Upper lobe of right lung (tissue), 1 donor: ENCODE results near the gene ELAVL1. TPM values are rescaled to one million over a fixed set of nuclear protein-coding genes. Genes with fewer than 3 reads are reported as not detected.

Experiments used
- total RNA-seq: library from RNA; stranded (reverse); fragmentation: NEBNext Ultra II Directional; extraction: Animal tissue kit (Norgen Biotek cat#: 25700); gene quantifications from one replicate; pipeline ENCODE4 v1.2.1, GENCODE V29; 2021
- donor health status: DM: no; HTN: yes; CAD: no; lungs with severe emphysema.

The ELAVL1 gene
- total RNA-seq, 1 donor from 2014 or later = 65.9 TPM

Other genes with a start within 250 kb of the ELAVL1 start
- 4.8 TPM for gene CLEC4M, start 242.4 kb downstream of the ELAVL1 start, total RNA-seq
- 15.5 TPM for gene EVI5L, start 175.4 kb downstream of the ELAVL1 start, total RNA-seq
- 2.6 TPM for gene PRR36, start 131.3 kb downstream of the ELAVL1 start, total RNA-seq
- gene LRRC8E, start 117.1 kb downstream of the ELAVL1 start, total RNA-seq = 11.0 TPM
- 36.4 TPM for gene MAP2K7, start 101.8 kb downstream of the ELAVL1 start, total RNA-seq
- gene TGFBR3L, start 90.8 kb downstream of the ELAVL1 start, total RNA-seq = 1.2 TPM
- gene SNAPC2, start 85.3 kb downstream of the ELAVL1 start, total RNA-seq = 28.9 TPM
- gene CTXN1, start 79.5 kb downstream of the ELAVL1 start, total RNA-seq = 1.2 TPM
- gene TIMM44, start 62.0 kb downstream of the ELAVL1 start, total RNA-seq = 49.8 TPM
- not detected for gene CCL25, start 47.1 kb upstream of the ELAVL1 start, total RNA-seq
- gene FBN3, start 144.0 kb upstream of the ELAVL1 start, total RNA-seq = 8.5 TPM
- 65.4 TPM for gene CERS4, start 203.7 kb upstream of the ELAVL1 start, total RNA-seq